HG03064 (cell line): ENCODE results near the gene TP53AIP1.
A peak's percentile ranks its signal among the peaks of the same experiment; 100 is the strongest.

Source experiments
- ATAC-seq: cut with Tn5 transposase; IDR thresholded peaks from one replicate; pipeline ENCODE4 v1.9.1; 2021; ENCODE audit warnings: low read depth; ENCODE audit not compliant: unreplicated experiment

Gene TP53AIP1

GRCh38 chr11:128946648-128947047 lies 4.0 kb upstream of the TP53AIP1 start:
- ATAC-seq, result no peak

GRCh38 chr11:128943428-128943976 lies 831 bp upstream of the TP53AIP1 start:
- no peak for ATAC-seq

- no peak for ATAC-seq
Measured at GRCh38 chr11:128942272-128942612, 429 bp downstream of the TP53AIP1 start.

- ATAC-seq, result no peak
Measured at GRCh38 chr11:128941573-128942271, 949 bp downstream of the TP53AIP1 start.

- ATAC-seq, result no peak
Measured at GRCh38 chr11:128941110-128941509, 1.6 kb downstream of the TP53AIP1 start.

- no peak for ATAC-seq
Measured at GRCh38 chr11:128940603-128941002, 2.1 kb downstream of the TP53AIP1 start.

- ATAC-seq, result no peak
Measured at GRCh38 chr11:128940156-128940555, 2.5 kb downstream of the TP53AIP1 start.

- ATAC-seq, result no peak
Measured at GRCh38 chr11:128939591-128939990, 3.1 kb downstream of the TP53AIP1 start.

- ATAC-seq, result no peak
Measured at GRCh38 chr11:128938156-128938885, 4.3 kb downstream of the TP53AIP1 start.

GRCh38 chr11:128937480-128937879 lies 5.2 kb downstream of the TP53AIP1 start:
- no peak for ATAC-seq

- no peak for ATAC-seq
Measured at GRCh38 chr11:128936606-128937251, 5.9 kb downstream of the TP53AIP1 start.

- ATAC-seq, result no peak
Measured at GRCh38 chr11:128934926-128935325, 7.7 kb downstream of the TP53AIP1 start.

- ATAC-seq, result no peak
Measured at GRCh38 chr11:128934351-128934750, 8.3 kb downstream of the TP53AIP1 start.

- ATAC-seq, result no peak
Measured at GRCh38 chr11:128933481-128934178, 9.0 kb downstream of the TP53AIP1 start.

- ATAC-seq, result no peak
Measured at GRCh38 chr11:128931668-128932067, 11.0 kb downstream of the TP53AIP1 start.

- ATAC-seq, result no peak
Measured at GRCh38 chr11:128931066-128931465, 11.6 kb downstream of the TP53AIP1 start.

GRCh38 chr11:128929991-128930390 lies 12.7 kb downstream of the TP53AIP1 start:
- ATAC-seq, result no peak

GRCh38 chr11:128929468-128929867 lies 13.2 kb downstream of the TP53AIP1 start:
- no peak for ATAC-seq

- ATAC-seq, result peak; percentile 96
Measured at GRCh38 chr11:128928400-128928799, 14.3 kb downstream of the TP53AIP1 start.

- no peak for ATAC-seq
Measured at GRCh38 chr11:128927683-128928336, 14.9 kb downstream of the TP53AIP1 start.
